NCI-H1694 treated with DMSO at 0.1 percent for 48 hours (cell line): ENCODE measurements around the gene SALL3.

ENCODE experiments used
- DNase-seq: peaks from one replicate; lab custom pipeline; 2025; lab: John Stamatoyannopoulos, UW

SALL3 gene

DNA sequence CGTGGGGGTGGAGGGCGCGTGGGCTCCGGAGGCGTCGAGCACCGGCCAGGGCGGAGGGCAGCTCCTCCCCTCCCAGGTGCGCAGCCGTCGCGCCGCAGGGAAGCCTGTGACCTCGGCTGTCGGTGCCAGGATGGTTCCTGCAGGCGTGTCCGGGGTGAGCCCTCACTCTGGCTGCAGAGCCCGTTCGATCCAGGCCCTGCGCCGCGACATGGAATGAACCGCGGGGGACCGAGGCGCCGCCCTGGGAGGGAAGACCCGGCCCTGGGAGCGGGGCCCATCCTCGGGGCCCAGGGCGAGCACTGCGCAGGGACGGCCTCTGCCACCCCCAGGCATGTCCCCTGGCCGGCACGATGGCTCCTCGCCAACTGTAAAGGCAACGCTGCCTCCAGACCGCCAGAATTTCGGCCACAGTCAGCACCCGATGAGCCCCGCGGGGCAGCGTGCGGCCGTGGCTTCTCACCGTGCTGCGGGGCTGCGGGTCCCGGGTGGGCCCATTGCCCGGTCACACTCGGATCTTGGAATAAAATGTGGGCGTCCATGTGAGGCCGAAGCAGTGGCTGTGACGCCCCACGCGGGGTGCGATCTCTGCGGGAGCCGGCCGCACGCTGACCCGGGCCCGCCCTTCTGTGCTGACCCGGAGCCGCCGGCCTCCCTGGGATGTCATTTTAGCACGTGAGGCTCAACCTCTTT is 26.6 kb downstream of the SALL3 start:
- DNase-seq, result no peak

- DNase-seq, result no peak
Observed at GRCh38 chr18:79007440-79007839, 27.8 kb downstream of the SALL3 start.

DNA sequence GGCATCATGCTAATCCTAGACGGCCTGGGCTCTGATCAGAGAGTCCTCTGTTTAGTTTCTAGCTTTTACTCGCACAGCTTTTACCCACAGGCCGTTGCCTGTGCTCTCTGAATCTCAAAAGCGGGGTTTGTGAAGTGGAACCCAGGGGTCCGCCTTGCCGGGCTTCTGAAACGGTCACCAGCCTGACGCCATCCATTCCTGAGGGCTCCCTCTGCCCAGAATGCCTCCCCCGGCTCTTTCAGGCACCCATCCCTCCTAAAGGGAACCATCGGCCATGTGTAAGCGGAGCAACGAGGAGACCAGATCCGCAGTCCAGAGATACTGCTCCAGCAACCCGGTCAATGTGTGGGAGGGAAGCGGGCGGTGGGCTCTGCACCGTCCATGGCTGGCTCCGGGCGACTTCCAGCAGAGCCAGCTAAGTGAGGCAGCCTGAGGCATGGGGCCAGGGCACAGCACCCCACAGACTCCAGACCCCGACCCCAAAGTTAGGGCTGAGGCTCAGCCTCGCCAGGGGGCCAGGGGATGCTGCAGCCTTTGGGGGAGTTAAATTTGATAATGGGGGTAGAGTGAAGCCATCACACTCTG is 28.8 kb downstream of the SALL3 start:
- no peak for DNase-seq

DNA sequence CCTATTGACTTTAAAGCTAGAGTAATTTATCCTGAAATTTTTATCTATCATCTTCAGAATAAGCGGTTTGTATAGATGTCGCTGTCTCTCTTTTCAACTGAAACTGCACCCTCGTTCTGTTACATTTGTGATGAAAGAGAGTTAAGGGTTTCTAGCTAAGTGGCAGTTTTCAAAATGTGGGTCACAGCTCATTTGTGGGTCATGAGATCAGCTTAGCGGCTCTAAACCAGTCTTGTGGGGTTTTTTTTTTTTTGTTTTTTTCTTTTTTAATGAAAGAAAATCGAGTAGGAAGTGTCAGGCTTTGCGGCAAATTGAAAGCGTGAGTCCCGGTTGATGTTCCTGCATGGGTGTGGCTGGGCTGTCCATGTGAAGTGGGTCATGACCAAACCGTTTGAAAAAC is 31.2 kb downstream of the SALL3 start:
- no peak for DNase-seq

GRCh38 chr18:79011300-79011870 is 31.8 kb downstream of the SALL3 start:
- DNase-seq, result no peak

DNA sequence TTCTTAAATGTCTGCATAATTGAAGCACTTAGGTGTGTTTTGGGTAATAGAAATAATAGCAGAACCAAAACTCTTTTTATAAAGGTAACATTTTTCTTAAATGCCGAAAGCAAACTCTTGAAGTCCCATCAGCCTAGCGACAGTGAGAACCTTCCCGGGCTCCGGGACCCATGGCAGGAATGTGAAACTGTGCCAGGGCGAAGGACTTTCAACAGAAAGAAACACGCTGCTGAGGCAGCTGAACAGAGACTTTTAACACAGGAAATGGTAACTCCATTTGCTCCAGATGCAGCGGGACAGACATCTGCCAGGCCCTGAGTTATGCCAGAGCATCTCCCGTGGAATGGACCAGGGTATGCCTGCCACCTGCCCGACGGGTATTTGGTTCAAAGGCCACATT is 34.3 kb downstream of the SALL3 start:
- DNase-seq, result no peak

GRCh38 chr18:79018911-79019310 is 39.3 kb downstream of the SALL3 start:
- no peak for DNase-seq

DNA sequence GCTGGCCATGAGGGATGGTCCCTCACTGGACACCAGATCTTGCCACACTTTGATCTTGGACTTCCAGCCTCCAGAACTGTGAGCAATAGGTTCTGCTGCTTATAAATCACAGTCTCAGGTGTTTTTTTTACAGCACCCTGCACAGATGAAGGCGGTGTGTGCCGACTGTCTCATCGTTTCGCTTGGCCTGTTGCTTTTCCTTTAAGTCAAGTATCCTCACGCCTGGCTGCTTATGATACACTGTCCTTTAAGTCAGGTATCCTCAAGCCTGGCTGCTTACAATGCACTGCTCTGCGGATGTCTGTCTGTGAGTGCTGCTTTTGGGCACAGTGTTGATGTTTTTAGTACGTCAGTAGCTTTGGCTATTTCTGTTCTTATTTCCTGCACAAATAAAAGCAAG is 40.3 kb downstream of the SALL3 start:
- DNase-seq, result no peak

DNA sequence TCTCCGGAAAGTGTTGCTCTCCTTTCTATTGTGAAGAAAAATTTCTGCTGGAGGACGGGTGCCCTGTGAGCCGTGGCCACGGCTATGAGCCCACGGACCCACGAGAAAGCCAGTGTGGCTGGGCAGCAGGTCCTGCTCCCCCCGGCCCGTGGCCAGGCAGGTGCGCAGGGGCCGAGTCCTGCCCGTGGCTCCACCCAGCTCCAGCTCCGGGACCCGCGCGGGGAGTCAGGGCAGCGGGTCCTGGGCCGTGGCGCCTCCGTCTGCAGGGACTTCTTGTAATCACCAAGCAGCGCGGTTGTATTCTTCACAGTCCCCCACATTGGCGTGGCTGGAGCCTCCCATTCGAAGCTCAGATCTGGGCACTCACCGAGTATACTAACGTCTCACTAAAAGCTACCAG is 43.0 kb downstream of the SALL3 start:
- DNase-seq, result no peak

DNA sequence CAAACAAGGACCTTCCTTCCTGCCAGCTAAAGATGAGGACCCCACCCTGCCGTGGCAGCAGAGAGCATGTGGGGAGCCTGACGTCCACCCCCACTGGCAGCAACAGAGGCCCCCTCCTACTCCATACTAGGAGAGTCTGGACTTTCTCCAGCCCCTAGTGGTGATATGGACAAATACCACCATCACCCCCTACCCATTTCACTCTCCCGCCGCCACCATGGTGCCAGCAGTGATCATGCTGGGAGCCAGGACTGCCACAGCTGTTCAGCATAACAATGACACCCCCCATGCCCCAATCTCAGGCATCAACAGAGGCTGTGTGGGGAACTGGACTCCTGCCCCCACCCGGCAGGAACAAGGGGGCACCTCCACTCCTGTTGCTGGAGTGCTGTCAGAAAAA is 46.9 kb downstream of the SALL3 start:
- no peak for DNase-seq

DNA sequence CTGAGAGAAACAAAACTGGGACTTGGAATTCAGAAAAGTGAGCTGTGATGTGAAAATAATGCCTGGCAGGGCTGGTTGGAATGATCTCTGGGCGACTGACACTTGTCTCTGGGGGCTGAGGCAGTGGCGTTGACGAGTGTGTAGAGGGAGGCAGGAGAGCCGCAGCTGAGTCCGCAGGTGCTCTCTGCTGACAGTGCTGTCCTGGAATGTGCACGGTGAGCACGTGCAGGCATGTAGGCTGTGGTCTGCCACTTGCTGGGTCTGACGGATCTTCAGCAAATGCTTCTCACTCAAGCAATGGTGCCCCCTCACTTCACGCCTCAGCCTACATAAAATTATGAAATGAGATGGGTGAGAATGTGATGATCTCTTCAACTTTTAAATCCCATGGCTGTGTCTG is 51.1 kb downstream of the SALL3 start:
- DNase-seq, result no peak

DNA sequence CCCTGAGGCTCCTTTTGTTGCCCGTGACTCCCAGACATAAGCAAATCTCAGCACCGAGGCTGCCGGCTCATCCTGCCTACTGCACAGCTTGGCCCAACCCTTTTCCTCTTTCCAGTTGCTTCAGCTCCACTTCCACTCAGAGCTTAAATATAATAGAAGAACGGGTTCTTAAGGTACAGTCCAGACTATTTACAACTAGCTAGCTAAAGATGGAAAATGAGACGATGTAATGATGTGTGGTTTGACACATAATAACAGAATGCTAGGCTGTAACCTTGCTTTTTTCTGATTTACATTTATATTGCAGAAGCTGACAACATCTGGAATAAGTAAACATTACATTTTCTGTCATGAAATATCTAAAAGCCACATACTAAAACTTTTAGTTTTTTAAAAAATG is 62.7 kb downstream of the SALL3 start:
- no peak for DNase-seq

DNA sequence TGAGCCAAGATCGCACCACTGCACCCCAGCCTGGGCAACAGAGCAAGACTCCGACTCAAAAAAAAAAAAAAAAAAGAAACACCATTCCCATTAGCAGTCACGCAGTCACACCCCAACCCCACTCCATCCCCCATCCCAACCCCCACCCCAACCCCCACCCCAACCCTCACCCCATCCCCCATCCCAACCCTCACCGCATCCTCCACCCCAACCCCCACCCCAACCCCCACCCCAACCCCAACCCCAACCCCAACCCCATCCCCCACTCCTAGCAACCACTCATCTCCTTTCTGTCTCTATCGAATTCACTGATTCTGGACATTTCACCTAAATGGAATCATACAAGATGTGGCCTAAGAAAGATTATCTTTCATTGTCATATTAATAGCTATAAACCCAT is 63.7 kb downstream of the SALL3 start:
- DNase-seq, result no peak

DNA sequence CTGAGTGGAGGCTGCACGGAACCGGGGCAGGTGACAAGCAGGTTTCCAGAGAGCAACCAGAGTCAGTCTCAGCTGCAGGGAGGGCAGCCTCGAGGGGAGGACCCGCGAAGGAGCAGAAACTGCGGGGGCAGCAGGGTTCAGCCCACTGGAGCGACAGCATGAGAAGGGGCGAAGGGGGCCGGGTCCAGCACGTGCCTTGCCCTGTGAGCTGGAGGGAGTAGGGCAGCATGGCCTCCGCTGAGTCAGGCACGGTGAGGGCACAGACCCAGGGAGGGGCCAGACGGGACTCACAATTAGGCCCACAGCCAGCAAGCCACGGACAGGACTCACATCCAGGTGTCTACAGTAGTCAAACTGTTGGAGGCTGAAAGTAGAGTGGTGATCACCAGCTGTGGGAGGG is 66.9 kb downstream of the SALL3 start:
- no peak for DNase-seq

- no peak for DNase-seq
Observed at GRCh38 chr18:79047556-79048244, 68.1 kb downstream of the SALL3 start.

- DNase-seq, result no peak
Observed at GRCh38 chr18:79048245-79048632, 68.6 kb downstream of the SALL3 start.

GRCh38 chr18:79049506-79049905 is 69.9 kb downstream of the SALL3 start:
- DNase-seq, result no peak
